B cell (primary cell): ENCODE data around the gene EEF1AKMT3.

Experiments used
- EZH2 ChIP-seq: IDR thresholded peaks from 2 replicates; pipeline ENCODE4 v1.6.1; 2012; ENCODE audit warnings: borderline replicate concordance, low read depth, mild to moderate bottlenecking, moderate library complexity, low read length; ENCODE audit not compliant: insufficient read depth, poor library complexity, severe bottlenecking
- TF ChIP-seq, protein P1 (sequence below): fragments of 200-600 bp; IDR thresholded peaks from one replicate; pipeline ENCODE4 v1.8.0; 2022; ENCODE audit warnings: antibody characterized with exemption, mild to moderate bottlenecking

DNA sequence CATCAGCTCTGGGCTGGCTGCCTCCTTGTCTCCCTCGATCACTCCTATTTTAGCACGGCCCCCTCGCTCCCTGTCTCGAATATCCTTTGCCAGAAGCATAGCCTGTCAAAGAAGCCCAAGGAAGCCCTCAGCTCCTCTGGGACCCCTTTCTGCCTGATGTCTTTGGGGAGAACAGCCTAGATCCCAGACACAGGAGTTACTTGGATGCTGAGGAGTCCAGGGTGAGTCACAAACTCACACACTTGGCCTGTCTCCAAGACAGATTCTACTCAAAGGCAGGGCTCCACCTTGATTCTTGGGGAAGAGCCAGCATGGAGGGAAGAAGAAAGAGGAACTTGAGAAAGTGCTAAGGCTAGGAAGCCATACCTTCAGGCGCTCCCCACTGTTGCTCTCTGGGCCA, 38.0 kb downstream of the EEF1AKMT3 start:
- TF ChIP-seq, protein P1, sequence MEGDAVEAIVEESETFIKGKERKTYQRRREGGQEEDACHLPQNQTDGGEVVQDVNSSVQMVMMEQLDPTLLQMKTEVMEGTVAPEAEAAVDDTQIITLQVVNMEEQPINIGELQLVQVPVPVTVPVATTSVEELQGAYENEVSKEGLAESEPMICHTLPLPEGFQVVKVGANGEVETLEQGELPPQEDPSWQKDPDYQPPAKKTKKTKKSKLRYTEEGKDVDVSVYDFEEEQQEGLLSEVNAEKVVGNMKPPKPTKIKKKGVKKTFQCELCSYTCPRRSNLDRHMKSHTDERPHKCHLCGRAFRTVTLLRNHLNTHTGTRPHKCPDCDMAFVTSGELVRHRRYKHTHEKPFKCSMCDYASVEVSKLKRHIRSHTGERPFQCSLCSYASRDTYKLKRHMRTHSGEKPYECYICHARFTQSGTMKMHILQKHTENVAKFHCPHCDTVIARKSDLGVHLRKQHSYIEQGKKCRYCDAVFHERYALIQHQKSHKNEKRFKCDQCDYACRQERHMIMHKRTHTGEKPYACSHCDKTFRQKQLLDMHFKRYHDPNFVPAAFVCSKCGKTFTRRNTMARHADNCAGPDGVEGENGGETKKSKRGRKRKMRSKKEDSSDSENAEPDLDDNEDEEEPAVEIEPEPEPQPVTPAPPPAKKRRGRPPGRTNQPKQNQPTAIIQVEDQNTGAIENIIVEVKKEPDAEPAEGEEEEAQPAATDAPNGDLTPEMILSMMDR, result no peak
- no peak for TF ChIP-seq EZH2
